IMR-90 (cell line): ENCODE data around the gene PPFIA1. TPM values are rescaled to one million over a fixed set of nuclear protein-coding genes. Genes with fewer than 3 reads are reported as not detected.

Experiments
- ATAC-seq: fragments of 200-7000 bp; cut with Tn5 transposase; 2 replicates; pipeline ENCODE4 v1.9.1; 2020; ENCODE audit warnings: low read depth, mild to moderate bottlenecking, moderate library complexity
- BruUV-seq: library from RNA; stranded (reverse); fragments of 400-500 nt; replicated peaks from 2 replicates; lab custom pipeline; 2021; lab: Mats Ljungman, UMichigan
- CTCF ChIA-PET: fragments of 300-600 bp; formaldehyde crosslinking; extraction: SDS; loops from one replicate; lab custom pipeline; 2021; ENCODE audit warnings: antibody characterized with exemption; lab: Yijun Ruan, JAX
- POLR2A ChIA-PET: fragments of 300-600 bp; sonication (Branson Sonifier 250); formaldehyde crosslinking; loops from one replicate; lab custom pipeline; 2022; ENCODE audit warnings: antibody characterized with exemption; ENCODE audit not compliant: unreplicated experiment; lab: Charles Lee
- DNase-seq: peaks from one replicate; pipeline ENCODE4 v3.0.0; 2013
- H2AFZ ChIP-seq: replicated peaks from 2 replicates; pipeline ENCODE3; 2013; ENCODE audit warnings: low read length, mild to moderate bottlenecking; ENCODE audit not compliant: poor library complexity
- H2AK5ac ChIP-seq: 2 replicates; pipeline ENCODE4 v1.6.1; 2013; ENCODE audit warnings: low read depth, low read length, inconsistent platforms
- H2AK9ac ChIP-seq: replicated peaks from 2 replicates; pipeline ENCODE3; 2013; ENCODE audit warnings: mild to moderate bottlenecking, low read depth, low read length, moderate library complexity; ENCODE audit not compliant: poor library complexity
- H2BK120ac ChIP-seq: 2 replicates; pipeline ENCODE4 v1.6.1; 2013; ENCODE audit warnings: low read depth, low read length, inconsistent platforms
- H2BK15ac ChIP-seq: 3 replicates; pipeline ENCODE4 v1.6.1; 2013; ENCODE audit warnings: low read depth, low read length, inconsistent platforms
- H2BK20ac ChIP-seq: 2 replicates; pipeline ENCODE4 v1.6.1; 2013; ENCODE audit warnings: low read depth, mild to moderate bottlenecking, inconsistent platforms, low read length, moderate library complexity
- H2BK5ac ChIP-seq: 2 replicates; pipeline ENCODE4 v1.6.1; 2013; ENCODE audit warnings: mild to moderate bottlenecking, low read depth, low read length, inconsistent platforms; ENCODE audit not compliant: poor library complexity, severe bottlenecking
- H3K14ac ChIP-seq: replicated peaks from 2 replicates; pipeline ENCODE4 v1.6.1; 2013; ENCODE audit warnings: low read depth, low read length, inconsistent platforms
- H3K18ac ChIP-seq: 2 replicates; pipeline ENCODE4 v1.6.1; 2013; ENCODE audit warnings: low read depth, low read length, control low read depth
- H3K23ac ChIP-seq: 2 replicates; pipeline ENCODE4 v1.6.1; 2013; ENCODE audit warnings: low read depth, low read length, inconsistent platforms
- H3K27ac ChIP-seq: 2 replicates; pipeline ENCODE4 v1.5.1; 2013; ENCODE audit warnings: mild to moderate bottlenecking, control low read depth, low read length; ENCODE audit not compliant: insufficient read depth
- H3K27me3 ChIP-seq: 2 replicates; pipeline ENCODE4 v1.6.1; 2013; ENCODE audit warnings: low read length; ENCODE audit not compliant: control insufficient read depth, insufficient read depth
- H3K36me3 ChIP-seq: 2 replicates; pipeline ENCODE4 v1.6.1; 2013; ENCODE audit warnings: low read length, mixed read lengths; ENCODE audit not compliant: control insufficient read depth, insufficient read depth
- H3K4ac ChIP-seq: 2 replicates; pipeline ENCODE4 v1.6.1; 2013; ENCODE audit warnings: low read depth, low read length, inconsistent platforms
- H3K4me1 ChIP-seq: 2 replicates; pipeline ENCODE4 v1.6.1; 2013; ENCODE audit warnings: low read length, mixed read lengths; ENCODE audit not compliant: control insufficient read depth, insufficient read depth
- H3K4me2 ChIP-seq: 2 replicates; pipeline ENCODE4 v1.6.1; 2013; ENCODE audit warnings: low read depth, mild to moderate bottlenecking, control low read depth, low read length, moderate library complexity
- H3K4me3 ChIP-seq: 2 replicates; pipeline ENCODE4 v1.5.1; 2013; ENCODE audit warnings: low read depth, mild to moderate bottlenecking, control low read depth, low read length, moderate library complexity; ENCODE audit not compliant: insufficient read depth
- H3K56ac ChIP-seq: 2 replicates; pipeline ENCODE4 v1.6.1; 2013; ENCODE audit warnings: low read length, inconsistent platforms; ENCODE audit not compliant: insufficient read depth; ENCODE audit errors: extremely low read depth
- H3K79me1 ChIP-seq, 2 experiments: 2 replicates each; pipeline ENCODE4 v1.6.1; 2013; ENCODE audit warnings: low read length in 2 of 2, inconsistent platforms in 1 of 2, low read depth in 1 of 2
- H3K9ac ChIP-seq: 2 replicates; pipeline ENCODE4 v1.6.1; 2013; ENCODE audit warnings: low read depth, low read length, control low read depth
- H3K9me1 ChIP-seq: 2 replicates; pipeline ENCODE4 v1.6.1; 2013; ENCODE audit warnings: low read length, inconsistent platforms; ENCODE audit not compliant: insufficient read depth
- H3K9me3 ChIP-seq: 2 replicates; pipeline ENCODE4 v1.6.1; 2013; ENCODE audit warnings: low read length; ENCODE audit not compliant: control insufficient read depth, insufficient read depth
- H4K20me1 ChIP-seq: 2 replicates; pipeline ENCODE4 v1.6.1; 2013; ENCODE audit warnings: low read length, inconsistent platforms; ENCODE audit not compliant: insufficient read depth
- H4K5ac ChIP-seq: 2 replicates; pipeline ENCODE4 v1.6.1; 2013; ENCODE audit warnings: mild to moderate bottlenecking, low read depth, low read length, control low read depth
- H4K8ac ChIP-seq, 2 experiments: 2 replicates each; pipeline ENCODE4 v1.6.1; 2013; ENCODE audit warnings: low read depth in 2 of 2, low read length in 2 of 2, control low read depth in 1 of 2, inconsistent platforms in 1 of 2
- H4K91ac ChIP-seq: 2 replicates; pipeline ENCODE4 v1.6.1; 2013; ENCODE audit warnings: low read depth, low read length, inconsistent platforms; ENCODE audit not compliant: insufficient read depth
- CEBPB ChIP-seq: IDR thresholded peaks from 2 replicates; pipeline ENCODE4 v1.6.1; 2012; ENCODE audit warnings: low read depth, low read length, improper control_type of control experiment
- CTCF ChIP-seq: conservative IDR thresholded peaks from 2 replicates; pipeline ENCODE4 v1.5.1; 2012; ENCODE audit warnings: mild to moderate bottlenecking, low read depth, low read length, improper control_type of control experiment
- ELK1 ChIP-seq: fragments of 150-350 bp; IDR thresholded peaks from 2 replicates; pipeline ENCODE4 v1.6.1; 2016; ENCODE audit warnings: low read depth, mild to moderate bottlenecking, low read length, moderate library complexity, borderline replicate concordance
- MAFK ChIP-seq: IDR thresholded peaks from 2 replicates; pipeline ENCODE4 v1.6.1; 2012; ENCODE audit warnings: low read depth, low read length, improper control_type of control experiment
- MAZ ChIP-seq: IDR thresholded peaks from 2 replicates; pipeline ENCODE4 v1.6.1; 2012; ENCODE audit warnings: low read depth, mild to moderate bottlenecking, low read length, improper control_type of control experiment, moderate library complexity, borderline replicate concordance
- MXI1 ChIP-seq: IDR thresholded peaks from 2 replicates; pipeline ENCODE4 v1.6.1; 2012; ENCODE audit warnings: low read depth, mild to moderate bottlenecking, low read length, moderate library complexity, borderline replicate concordance
- RCOR1 ChIP-seq: IDR thresholded peaks from 2 replicates; pipeline ENCODE4 v1.6.1; 2012; ENCODE audit warnings: mild to moderate bottlenecking, low read length, improper control_type of control experiment; ENCODE audit not compliant: insufficient replicate concordance
- WGBS, 2 experiments: methylation state at CpG; one replicate each; pipeline versions ENCODE4 v1.1.5 to v1.1.7; 2013; ENCODE audit warnings: missing lambda C conversion rate in 2 of 2; ENCODE audit not compliant: insufficient read length in 1 of 2; ENCODE audit errors: extremely low coverage in 2 of 2; 5-methylcytosine and 5-hydroxymethylcytosine counted together
- dilution Hi-C: fragments of 300-500 bp; cut with HindIII; formaldehyde crosslinking; loops from one replicate; pipeline ENCODE4 v1.14.3; 2018; ENCODE audit warnings: low sequenced_read_pairs; ENCODE audit not compliant: unreplicated experiment
- in situ Hi-C: fragments of 300-500 bp; cut with MboI; formaldehyde crosslinking; loops from 3 replicates; pipeline ENCODE4 v1.14.3; 2019; ENCODE audit warnings: low sequenced_read_pairs, inconsistent platforms, mixed read lengths
- intact Hi-C: fragments of 100-400 bp; cut with micrococcal nuclease; formaldehyde crosslinking; loops from 2 replicates; pipeline ENCODE4 v1.10.0; 2022
- polyA plus RNA-seq, 3 experiments: library from polyadenylated mRNA; depleted of rRNA; stranded (reverse); fragments of >200 nt; gene quantifications; 2 replicates each; pipeline ENCODE4 v1.2.3, GENCODE V29; 2012; ENCODE audit warnings: low replicate concordance in 1 of 3
- total RNA-seq: library from RNA; depleted of rRNA; stranded (reverse); fragments of >200 nt; gene quantifications from 2 replicates; pipeline ENCODE4 v1.2.3, GENCODE V29; 2012

Gene PPFIA1
- total and polyA plus RNA-seq, 2 of the 4 experiments (the other 2 are of a cell fraction), result 25.6 to 37.2 TPM

GRCh38 chr11:70298243-70298915 lies 27.9 kb downstream of the PPFIA1 start:
- Histone ChIP-seq H2AFZ (no peak overlapping the region), H3K27me3 (no peaks in the 10 kb centered on the region), H3K79me1 (peaks cover 21 to 65% of the 10 kb centered on the region in 2 experiments), H2BK120ac (no peak overlapping the region), H2BK20ac (no peak overlapping the region), H4K8ac (no peak overlapping the region), H3K36me3 (peaks cover 14% of the 10 kb centered on the region), H2BK5ac (peak overlapping the region; percentile 5), H3K14ac (no peak overlapping the region), H3K4ac (no peak overlapping the region), H3K9me1 (peaks cover 28% of the 10 kb centered on the region), H3K27ac (peak overlapping the region; percentile 75; the same call in 1 of the 2 replicates), H3K56ac (no peak overlapping the region), H3K23ac (no peak overlapping the region), H3K18ac (0 out of 2 replicates have a peak overlapping the region, but pooled peaks have one; percentile 16), H3K9me3 (no peaks in the 10 kb centered on the region), H4K91ac (no peak overlapping the region), H4K20me1 (peaks cover 40% of the 10 kb centered on the region), H2BK15ac (no peak overlapping the region), H3K4me2 (peak overlapping the region; percentile 32; the same call in 1 of the 2 replicates), H3K4me1 (peaks cover 20% of the 10 kb centered on the region), H4K5ac (no peak overlapping the region), H3K4me3 (no peak overlapping the region), H2AK9ac (no peak overlapping the region), H2AK5ac (no peak overlapping the region), H3K9ac (0 out of 2 replicates have a peak overlapping the region, but pooled peaks have one; percentile 23)
- intact Hi-C loops, result no loop called here
- dilution Hi-C loops, result no loop called here
- ATAC-seq, result peak; percentile 52
- in situ Hi-C loops, result no loop called here
- POLR2A ChIA-PET, result interaction anchor here (0.6 kb wide), 1 partner anchor 420 kb away, joined by 3 read pairs; no protein-coding TSS in a partner anchor
- BruUV-seq, result no TSS peak
- no peak for TF ChIP-seq CEBPB
- TF ChIP-seq MAFK, result no peak
- no peak for TF ChIP-seq MXI1
- no peak for TF ChIP-seq MAZ
- no peak for TF ChIP-seq CTCF
- TF ChIP-seq RCOR1, result no peak
- TF ChIP-seq ELK1, result no peak
- CTCF ChIA-PET, result no interaction called here
- peak; percentile 46 for DNase-seq
- WGBS, 2 experiments, result 67% methylated on average over 1 of the region's 5 CpGs; no CpG with 5 or more reads in 1 of the 2 experiments
